ENCODE results near the gene HNMT. TPM values are rescaled to one million over a fixed set of nuclear protein-coding genes. Genes with fewer than 3 reads are reported as not detected.
"Not testable (repeated sequence)": the region's sequence is repeated elsewhere in the genome, so short reads cannot be mapped to it uniquely, and the experiment has no call there.

HNMT gene
- polyA plus RNA-seq (5.4 to 7.4 TPM (median 6.8 TPM) in 3 replicates), polyA minus RNA-seq (2.0 to 5.1 TPM in 2 of 3 replicates, not detected in the other)
- 1.3 TPM for polyA plus RNA-seq (2011; ENCODE audit: low read depth)
- 5.0 and 9.1 TPM in 2 replicates for polyA plus RNA-seq (2011; cell fraction: cytosol; rRNA removed)
- polyA plus RNA-seq (2011; cell fraction: nucleus; rRNA removed), result 4.7 and 5.8 TPM in 2 replicates
- 0.66 and 7.2 TPM in 2 replicates for polyA plus RNA-seq (2012; ENCODE audit: low replicate concordance)
- 4.2 TPM for polyA minus RNA-seq (2011; cell fraction: cytosol; rRNA and poly(A)+ RNA removed)
- polyA minus RNA-seq (2011; cell fraction: nucleus; rRNA and poly(A)+ RNA removed), result 1.6 and 4.3 TPM in 2 replicates

DNA sequence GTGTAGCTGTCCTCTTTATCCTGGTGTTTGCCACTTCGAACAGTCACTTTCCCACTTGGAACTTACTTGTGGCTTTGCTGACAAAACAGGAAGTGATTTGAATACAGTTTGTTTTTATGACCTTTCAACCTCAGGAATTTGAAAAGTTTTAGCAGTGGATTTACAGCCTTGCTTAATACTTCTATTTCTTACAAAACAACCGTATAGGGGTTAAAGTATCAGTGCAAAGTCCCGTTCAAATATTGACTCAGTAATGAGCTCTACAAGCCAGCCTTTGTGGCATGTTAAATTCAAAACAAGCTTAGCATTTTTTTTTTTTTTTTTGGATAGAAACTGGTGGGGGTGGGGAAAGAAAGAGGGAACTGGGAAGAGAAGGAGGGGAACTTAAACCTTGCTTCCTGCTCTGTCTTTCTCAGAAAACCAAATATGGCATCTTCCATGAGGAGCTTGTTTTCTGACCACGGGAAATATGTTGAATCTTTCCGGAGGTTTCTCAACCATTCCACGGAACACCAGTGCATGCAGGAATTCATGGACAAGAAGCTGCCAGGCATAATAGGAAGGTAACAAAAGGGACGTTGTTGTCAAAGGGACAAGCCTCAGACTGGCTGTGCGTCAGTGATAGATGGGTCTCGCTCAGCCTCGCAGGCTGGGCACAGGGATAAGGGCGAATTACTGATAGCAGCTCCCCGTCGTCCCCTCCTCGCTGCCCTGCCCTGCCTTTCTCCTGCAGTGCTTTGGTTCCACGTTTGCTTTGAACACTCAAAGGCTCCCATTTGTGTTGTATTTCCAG is at the start of gene HNMT:
Gene HNMT (plus strand): TSS at position 408 of the 793 bp plus-strand sequence. CDS start 19 bp downstream, at position 427.
- no peaks in the 10 kb centered on the region for H3K79me2 ChIP-seq (ENCODE audit: control insufficient read depth, insufficient read depth, low read length)
- H3K9ac ChIP-seq (ENCODE audit: control insufficient read depth, extremely low read depth, insufficient read depth, low read length), result peak within 1 kb of the TSS; percentile 72
- DNase-seq (ENCODE audit: low read depth, low spot score) (no peak), FAIRE-seq (peak; percentile 48)
- peak within 1 kb of the TSS; percentile 20 to 72 (median 47) for H3K4me3 ChIP-seq (ENCODE audit: control insufficient read depth in 2 of 3, extremely low read depth in 1 of 3, insufficient read depth in 2 of 3, low read depth in 1 of 3, low read length in 3 of 3)
- H3K4me2 ChIP-seq (ENCODE audit: control insufficient read depth, extremely low read depth, insufficient read depth, low read depth, low read length), result peak within 1 kb of the TSS; percentile 83
- H3K9me1 ChIP-seq (ENCODE audit: control insufficient read depth, extremely low read depth, insufficient read depth, low read length), result no peaks in the 10 kb centered on the region
- H3K9me3 ChIP-seq (ENCODE audit: control insufficient read depth, low read depth, low read length), result no peaks in the 10 kb centered on the region
- dilution Hi-C loops (cut with MboI; ENCODE audit: extremely low pct_ligation_motif_present, low sequenced_read_pairs), result no loop called here
- peaks cover 13% of the 10 kb centered on the region for H3K4me1 ChIP-seq (ENCODE audit: control insufficient read depth, extremely low read depth, insufficient read depth, low read length)
- H3K27ac ChIP-seq (ENCODE audit: control insufficient read depth, insufficient read depth, low read length), result peak within 1 kb of the TSS; percentile 29
- no peaks in the 10 kb centered on the region for H3K27me3 ChIP-seq (ENCODE audit: control insufficient read depth, extremely low read depth, insufficient read depth, low read length)
- TF ChIP-seq, protein P1, sequence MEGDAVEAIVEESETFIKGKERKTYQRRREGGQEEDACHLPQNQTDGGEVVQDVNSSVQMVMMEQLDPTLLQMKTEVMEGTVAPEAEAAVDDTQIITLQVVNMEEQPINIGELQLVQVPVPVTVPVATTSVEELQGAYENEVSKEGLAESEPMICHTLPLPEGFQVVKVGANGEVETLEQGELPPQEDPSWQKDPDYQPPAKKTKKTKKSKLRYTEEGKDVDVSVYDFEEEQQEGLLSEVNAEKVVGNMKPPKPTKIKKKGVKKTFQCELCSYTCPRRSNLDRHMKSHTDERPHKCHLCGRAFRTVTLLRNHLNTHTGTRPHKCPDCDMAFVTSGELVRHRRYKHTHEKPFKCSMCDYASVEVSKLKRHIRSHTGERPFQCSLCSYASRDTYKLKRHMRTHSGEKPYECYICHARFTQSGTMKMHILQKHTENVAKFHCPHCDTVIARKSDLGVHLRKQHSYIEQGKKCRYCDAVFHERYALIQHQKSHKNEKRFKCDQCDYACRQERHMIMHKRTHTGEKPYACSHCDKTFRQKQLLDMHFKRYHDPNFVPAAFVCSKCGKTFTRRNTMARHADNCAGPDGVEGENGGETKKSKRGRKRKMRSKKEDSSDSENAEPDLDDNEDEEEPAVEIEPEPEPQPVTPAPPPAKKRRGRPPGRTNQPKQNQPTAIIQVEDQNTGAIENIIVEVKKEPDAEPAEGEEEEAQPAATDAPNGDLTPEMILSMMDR (optimal IDR thresholded peaks at IDR 0.05 in 1 of 3, IDR thresholded peaks at IDR 0.05 in 1 of 3, conservative IDR thresholded peaks at IDR 0.05 in 1 of 3; ENCODE audit: extremely low read depth in 1 of 3, insufficient read depth in 2 of 3, low read length in 3 of 3), result no peak
- H4K20me1 ChIP-seq (ENCODE audit: control insufficient read depth, extremely low read depth, insufficient read depth, low read length), result no peaks in the 10 kb centered on the region
- peak within 1 kb of the TSS; percentile 98 for H2AFZ ChIP-seq (ENCODE audit: control insufficient read depth, low read length)
- no peaks in the 10 kb centered on the region for H3K36me3 ChIP-seq (ENCODE audit: control insufficient read depth in 2 of 2, extremely low read depth in 1 of 2, insufficient read depth in 2 of 2, low read length in 2 of 2)

DNA sequence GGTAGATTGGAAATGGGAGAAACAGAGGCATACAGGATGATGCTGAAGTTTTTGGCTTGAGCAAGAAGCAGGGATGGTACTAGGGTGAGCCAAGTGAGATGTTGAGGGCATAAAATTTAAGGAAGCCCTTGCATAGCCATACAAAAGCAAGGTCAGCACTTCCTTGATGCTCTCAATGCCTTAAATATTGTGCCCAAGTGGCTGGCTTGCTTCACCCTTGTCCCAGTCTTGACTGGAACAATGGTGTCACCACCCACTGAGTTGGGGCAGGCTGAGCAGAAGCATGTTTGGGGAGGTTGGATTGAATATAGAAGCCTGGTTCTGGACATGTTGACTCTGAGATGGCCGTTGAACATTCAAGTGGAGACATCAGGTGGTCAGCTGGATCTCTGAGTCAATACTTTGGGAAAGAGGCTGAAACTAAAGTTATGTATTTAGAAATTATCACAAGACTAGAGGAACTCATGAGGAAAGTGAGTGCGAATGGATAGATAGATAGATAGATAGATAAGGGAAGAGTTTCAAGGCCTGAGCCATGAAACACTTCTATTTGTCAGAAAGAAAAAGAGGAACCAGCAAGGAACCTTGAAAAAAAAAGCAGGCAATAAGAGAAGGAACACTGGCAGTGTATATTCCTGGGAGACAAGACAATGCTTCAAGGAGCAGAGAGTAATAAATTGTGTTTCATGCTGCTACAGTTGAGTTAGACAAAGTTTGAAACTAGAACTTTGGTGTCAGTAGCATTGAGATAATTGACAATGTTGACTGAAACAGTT is 43.0 kb upstream of the HNMT start:
- dilution Hi-C loops (cut with MboI; ENCODE audit: extremely low pct_ligation_motif_present, low sequenced_read_pairs), result loop anchor here (25.0 kb wide), 1 partner anchor 891 kb away; no protein-coding TSS in a partner anchor

DNA sequence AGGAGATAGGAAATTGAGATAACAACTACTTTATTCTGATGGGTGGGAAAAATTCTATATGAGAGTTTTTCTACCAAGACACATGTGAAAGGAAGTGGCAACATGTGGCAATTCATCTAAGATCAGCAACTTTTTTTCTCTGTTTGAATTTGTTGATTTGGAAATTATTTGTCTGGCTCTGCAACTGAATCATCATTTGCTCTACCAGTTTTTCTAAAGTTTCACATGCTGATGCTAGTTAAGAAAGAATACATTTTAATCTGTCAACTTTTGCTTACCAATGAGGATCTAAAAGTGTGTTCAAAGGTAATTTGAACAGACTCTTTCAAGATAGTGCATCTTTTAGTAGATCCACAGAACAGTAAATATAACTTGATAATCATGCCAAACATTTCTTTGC is 42.1 kb upstream of the HNMT start:
- H3K27me3 ChIP-seq (ENCODE audit: control insufficient read depth, extremely low read depth, insufficient read depth, low read length); H3K9me1 ChIP-seq (ENCODE audit: control insufficient read depth, extremely low read depth, insufficient read depth, low read length); H3K9ac ChIP-seq (ENCODE audit: control insufficient read depth, extremely low read depth, insufficient read depth, low read length); H3K9me3 ChIP-seq (ENCODE audit: control insufficient read depth, low read depth, low read length); H3K79me2 ChIP-seq (ENCODE audit: control insufficient read depth, insufficient read depth, low read length); H3K36me3 ChIP-seq (ENCODE audit: control insufficient read depth in 2 of 2, extremely low read depth in 1 of 2, insufficient read depth in 2 of 2, low read length in 2 of 2); H3K4me3 ChIP-seq (ENCODE audit: control insufficient read depth in 2 of 3, extremely low read depth in 1 of 3, insufficient read depth in 2 of 3, low read depth in 1 of 3, low read length in 3 of 3); H2AFZ ChIP-seq (ENCODE audit: control insufficient read depth, low read length); FAIRE-seq; H4K20me1 ChIP-seq (ENCODE audit: control insufficient read depth, extremely low read depth, insufficient read depth, low read length); H3K4me1 ChIP-seq (ENCODE audit: control insufficient read depth, extremely low read depth, insufficient read depth, low read length); DNase-seq (ENCODE audit: low read depth, low spot score); H3K4me2 ChIP-seq (ENCODE audit: control insufficient read depth, extremely low read depth, insufficient read depth, low read depth, low read length); H3K27ac ChIP-seq (ENCODE audit: control insufficient read depth, insufficient read depth, low read length): not testable (repeated sequence)
- dilution Hi-C loops (cut with MboI; ENCODE audit: extremely low pct_ligation_motif_present, low sequenced_read_pairs), result loop anchor here (25.0 kb wide), 1 partner anchor 890 kb away; no protein-coding TSS in a partner anchor

More for the DNA sequence above, 43.0 kb upstream of the HNMT start:
- no peak overlapping the region for H3K4me3 ChIP-seq (ENCODE audit: control insufficient read depth in 2 of 3, extremely low read depth in 1 of 3, insufficient read depth in 2 of 3, low read depth in 1 of 3, low read length in 3 of 3)
- H3K9me1 ChIP-seq (ENCODE audit: control insufficient read depth, extremely low read depth, insufficient read depth, low read length), result no peaks in the 10 kb centered on the region
- H3K4me2 ChIP-seq (ENCODE audit: control insufficient read depth, extremely low read depth, insufficient read depth, low read depth, low read length), result no peak overlapping the region
- H3K27me3 ChIP-seq (ENCODE audit: control insufficient read depth, extremely low read depth, insufficient read depth, low read length), result no peaks in the 10 kb centered on the region
- H3K4me1 ChIP-seq (ENCODE audit: control insufficient read depth, extremely low read depth, insufficient read depth, low read length), result no peaks in the 10 kb centered on the region
- H2AFZ ChIP-seq (ENCODE audit: control insufficient read depth, low read length), result no peak overlapping the region
- H3K79me2 ChIP-seq (ENCODE audit: control insufficient read depth, insufficient read depth, low read length), result no peaks in the 10 kb centered on the region
- DNase-seq (ENCODE audit: low read depth, low spot score) (no peak), FAIRE-seq (no peak)
- no peaks in the 10 kb centered on the region for H3K9me3 ChIP-seq (ENCODE audit: control insufficient read depth, low read depth, low read length)
- no peak overlapping the region for H3K27ac ChIP-seq (ENCODE audit: control insufficient read depth, insufficient read depth, low read length)
- no peaks in the 10 kb centered on the region for H3K36me3 ChIP-seq (ENCODE audit: control insufficient read depth in 2 of 2, extremely low read depth in 1 of 2, insufficient read depth in 2 of 2, low read length in 2 of 2)
- no peak overlapping the region for H3K9ac ChIP-seq (ENCODE audit: control insufficient read depth, extremely low read depth, insufficient read depth, low read length)
- TF ChIP-seq, protein P1 (optimal IDR thresholded peaks at IDR 0.05 in 1 of 3, IDR thresholded peaks at IDR 0.05 in 1 of 3, conservative IDR thresholded peaks at IDR 0.05 in 1 of 3; ENCODE audit: extremely low read depth in 1 of 3, insufficient read depth in 2 of 3, low read length in 3 of 3), result no peak
- TF ChIP-seq EZH2 (IDR thresholded peaks at IDR 0.05; ENCODE audit: low read length), result no peak
- no peaks in the 10 kb centered on the region for H4K20me1 ChIP-seq (ENCODE audit: control insufficient read depth, extremely low read depth, insufficient read depth, low read length)
